GM23248 (cell line): ENCODE data around the gene C1orf105. TPM values are rescaled to one million over a fixed set of nuclear protein-coding genes. Genes with fewer than 3 reads are reported as not detected.
A peak's percentile ranks its signal among the peaks of the same experiment; 100 is the strongest.
"Not testable (repeated sequence)": the region's sequence is repeated elsewhere in the genome, so short reads cannot be mapped to it uniquely, and the experiment has no call there.

ENCODE experiments used
- DNase-seq: peaks from one replicate; pipeline ENCODE4 v3.0.0-alpha.2; 2015
- H2AFZ ChIP-seq: fragments of 200-600 bp; sonication (generic); 2 replicates; pipeline ENCODE4 v1.6.1; 2016; ENCODE audit warnings: antibody characterized with exemption
- H3F3A ChIP-seq: fragments of 200-600 bp; sonication (generic); 2 replicates; pipeline ENCODE4 v1.6.1; 2016; ENCODE audit warnings: mild to moderate bottlenecking, antibody characterized with exemption, mixed run types; ENCODE audit not compliant: insufficient read depth
- H3K27ac ChIP-seq: fragments of 200-600 bp; sonication (generic); 2 replicates; pipeline ENCODE4 v1.5.1; 2016; ENCODE audit warnings: mild to moderate bottlenecking
- H3K27me3 ChIP-seq: fragments of 200-600 bp; sonication (generic); replicated peaks from 2 replicates; pipeline ENCODE4 v1.6.1; 2016; ENCODE audit warnings: mild to moderate bottlenecking; ENCODE audit not compliant: insufficient read depth
- H3K36me3 ChIP-seq: fragments of 200-600 bp; sonication (generic); 2 replicates; pipeline ENCODE4 v1.6.1; 2016; ENCODE audit warnings: low read depth, mild to moderate bottlenecking
- H3K4me1 ChIP-seq: fragments of 200-600 bp; sonication (generic); 2 replicates; pipeline ENCODE4 v1.6.1; 2016; ENCODE audit warnings: mild to moderate bottlenecking; ENCODE audit not compliant: insufficient read depth
- H3K4me2 ChIP-seq: fragments of 200-600 bp; sonication (generic); one replicate; pipeline ENCODE4 v1.6.1; 2016; ENCODE audit warnings: mild to moderate bottlenecking; ENCODE audit not compliant: unreplicated experiment
- H3K4me3 ChIP-seq: fragments of 200-600 bp; sonication (generic); 2 replicates; pipeline ENCODE4 v1.5.1; 2016; ENCODE audit warnings: mild to moderate bottlenecking
- H3K79me2 ChIP-seq: fragments of 200-600 bp; sonication (generic); 2 replicates; pipeline ENCODE4 v1.6.1; 2016; ENCODE audit warnings: mild to moderate bottlenecking; ENCODE audit not compliant: insufficient read depth
- H3K9ac ChIP-seq: fragments of 200-600 bp; sonication (generic); 2 replicates; pipeline ENCODE4 v1.6.1; 2016; ENCODE audit warnings: mild to moderate bottlenecking
- H3K9me2 ChIP-seq: fragments of 200-600 bp; sonication (generic); 2 replicates; pipeline ENCODE4 v1.6.1; 2016; ENCODE audit warnings: mixed run types, mild to moderate bottlenecking, moderate library complexity; ENCODE audit not compliant: insufficient read depth
- H3K9me3 ChIP-seq: fragments of 200-600 bp; sonication (generic); one replicate; pipeline ENCODE4 v1.6.1; 2017; ENCODE audit warnings: low read depth
- H4K20me1 ChIP-seq: fragments of 200-600 bp; sonication (generic); 2 replicates; pipeline ENCODE4 v1.6.0; 2016; ENCODE audit not compliant: insufficient read depth
- EZH2 ChIP-seq: fragments of 200-600 bp; sonication (generic); IDR thresholded peaks from 2 replicates; pipeline ENCODE4 v1.6.1; 2018; ENCODE audit warnings: antibody characterized with exemption, mild to moderate bottlenecking; ENCODE audit not compliant: insufficient read depth, poor library complexity, severe bottlenecking
- EZH2phosphoT487 ChIP-seq: fragments of 200-600 bp; sonication (generic); IDR thresholded peaks from 2 replicates; pipeline ENCODE4 v1.6.1; 2018; ENCODE audit warnings: antibody characterized with exemption, moderate library complexity, mild to moderate bottlenecking, low read depth; ENCODE audit not compliant: insufficient read depth
- WGBS, 2 experiments: methylation state at CpG; one replicate each; pipeline ENCODE4 v1.1.6; 2015 to 2017; ENCODE audit warnings: low lambda C conversion rate in 2 of 2, low coverage in 1 of 2; ENCODE audit errors: missing lambda C conversion rate in 2 of 2; 5-methylcytosine and 5-hydroxymethylcytosine counted together
- in situ Hi-C: fragments of 300-500 bp; cut with MboI; formaldehyde crosslinking; loops from 2 replicates; pipeline ENCODE4 v1.15.0; 2020
- polyA plus RNA-seq: library from polyadenylated mRNA; unstranded; fragments of >200 nt; fragmentation: Nextera tagmentation; extraction: Ambion mirVana; gene quantifications from 2 replicates; pipeline ENCODE4 v1.2.1, GENCODE V29; 2016
- total RNA-seq: library from RNA; depleted of rRNA; stranded (reverse); fragments of >200 nt; shearing (Covaris generic); gene quantifications from 2 replicates; pipeline ENCODE4 v1.2.3, GENCODE V29; 2014

C1orf105 gene
- total and polyA plus RNA-seq, 2 experiments from 2014 or later, result not detected

GRCh38 chr1:172487550-172487949 is 67.1 kb downstream of the C1orf105 start:
- Histone ChIP-seq H3K79me2 (no peaks in the 10 kb centered on the region), H3K9me3 (no peaks in the 10 kb centered on the region), H3K9me2 (no peaks in the 10 kb centered on the region), H3K9ac (no peak overlapping the region), H3F3A (no peaks in the 10 kb centered on the region), H2AFZ (no peak overlapping the region), H3K4me3 (no peak overlapping the region), H3K4me2 (no peak overlapping the region), H4K20me1 (no peaks in the 10 kb centered on the region), H3K36me3 (no peaks in the 10 kb centered on the region), H3K27me3 (peaks cover 26% of the 10 kb centered on the region), H3K4me1 (no peaks in the 10 kb centered on the region), H3K27ac (no peak overlapping the region)
- 50 to 57% methylated on average over 4 of the region's 4 CpGs for WGBS, 2 experiments
- TF ChIP-seq EZH2phosphoT487 (no peak), EZH2 (no peak)
- in situ Hi-C loops, result no loop called here
- DNase-seq, result no peak

DNA sequence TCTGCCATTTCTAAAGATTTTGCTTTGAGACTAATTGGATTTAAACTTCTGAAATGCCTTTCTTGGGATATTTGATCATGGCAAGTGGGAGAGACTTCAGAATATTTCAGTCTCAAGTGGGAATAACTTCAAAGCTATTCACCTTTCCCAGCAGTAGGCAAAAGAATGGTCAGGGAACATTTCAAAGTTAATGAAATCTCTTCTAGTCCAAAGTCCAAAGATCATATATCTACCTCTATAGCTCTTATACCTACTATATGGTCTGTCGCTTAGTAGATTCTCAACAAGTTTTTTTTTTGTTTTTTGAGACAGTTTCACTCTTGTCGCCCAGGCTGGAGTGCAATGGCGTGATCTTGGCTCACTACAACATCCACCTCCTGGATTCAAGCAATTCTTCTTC is 67.9 kb downstream of the C1orf105 start:
- Histone ChIP-seq H3K9me3 (no peaks in the 10 kb centered on the region), H3K9ac (no peak overlapping the region), H3K27ac (no peak overlapping the region), H2AFZ (no peak overlapping the region), H3K4me3 (no peak overlapping the region), H3K9me2 (no peaks in the 10 kb centered on the region), H3K36me3 (no peaks in the 10 kb centered on the region), H3F3A (no peaks in the 10 kb centered on the region), H3K4me1 (no peaks in the 10 kb centered on the region), H3K4me2 (no peak overlapping the region), H4K20me1 (no peaks in the 10 kb centered on the region), H3K27me3 (peaks cover 26% of the 10 kb centered on the region), H3K79me2 (no peaks in the 10 kb centered on the region)
- 48 to 50% methylated on average over 3 of the region's 3 CpGs for WGBS, 2 experiments
- DNase-seq, result no peak
- in situ Hi-C loops, result no loop called here
- TF ChIP-seq EZH2 (no peak), EZH2phosphoT487 (no peak)

- DNase-seq, result peak; percentile 32
- H3K4me2 ChIP-seq, result no peak overlapping the region
- H2AFZ ChIP-seq, result no peak overlapping the region
- TF ChIP-seq EZH2, result no peak
- TF ChIP-seq EZH2phosphoT487, result no peak
- H3K27ac ChIP-seq, result no peak overlapping the region
- in situ Hi-C loops, result no loop called here
- H3K27me3 ChIP-seq, result peaks cover 26% of the 10 kb centered on the region
- no peaks in the 10 kb centered on the region for H3K9me2 ChIP-seq
- H3K36me3 ChIP-seq, result no peaks in the 10 kb centered on the region
- no peaks in the 10 kb centered on the region for H3F3A ChIP-seq
- H3K4me1 ChIP-seq, result no peaks in the 10 kb centered on the region
- H4K20me1 ChIP-seq, result no peaks in the 10 kb centered on the region
- H3K79me2 ChIP-seq, result no peaks in the 10 kb centered on the region
- H3K4me3 ChIP-seq, result no peak overlapping the region
- no peaks in the 10 kb centered on the region for H3K9me3 ChIP-seq
- no peak overlapping the region for H3K9ac ChIP-seq
- 55 to 56% methylated on average over 3 of the region's 3 CpGs for WGBS, 2 experiments
These were observed 69.4 kb downstream of the C1orf105 start for GRCh38 chr1:172489847-172490246.

DNA sequence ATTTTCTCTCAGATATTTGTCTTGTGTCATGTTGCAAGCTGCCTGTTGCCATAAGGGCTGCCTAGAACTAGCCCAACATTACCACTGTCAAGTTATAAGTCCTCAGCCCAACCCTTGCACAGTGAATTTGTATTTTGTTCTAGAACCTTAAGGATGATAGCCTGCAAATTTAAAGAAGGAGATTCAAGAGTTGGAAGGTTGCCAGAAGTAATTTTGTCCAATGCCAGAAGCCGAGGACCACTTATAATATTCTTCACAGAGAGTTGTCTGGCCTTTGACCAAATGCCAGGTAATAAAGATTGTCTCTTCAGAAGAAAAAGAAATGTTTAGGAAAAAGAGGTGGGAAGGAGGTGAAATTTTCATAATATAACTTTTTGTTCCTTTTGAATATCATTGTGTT is 71.9 kb downstream of the C1orf105 start:
- Histone ChIP-seq H3K36me3 (no peaks in the 10 kb centered on the region), H3K4me3 (no peak overlapping the region), H3F3A (0 out of 2 replicates have a peak, but pooled peaks cover 8% of the 10 kb centered on the region), H3K4me1 (peaks cover 11% of the 10 kb centered on the region), H2AFZ (no peak overlapping the region), H3K27ac (no peak overlapping the region), H3K9me2 (no peaks in the 10 kb centered on the region), H3K9me3 (no peaks in the 10 kb centered on the region), H3K4me2 (no peak overlapping the region), H3K27me3 (peaks cover 16% of the 10 kb centered on the region; the same call in 1 of the 2 replicates), H3K9ac (no peak overlapping the region), H3K79me2 (no peaks in the 10 kb centered on the region), H4K20me1 (no peaks in the 10 kb centered on the region)
- WGBS, 2 experiments, result 72 to 79% methylated on average over 1 of the region's 1 CpG
- in situ Hi-C loops, result no loop called here
- TF ChIP-seq EZH2phosphoT487, result no peak
- no peak for TF ChIP-seq EZH2
- DNase-seq, result no peak

DNA sequence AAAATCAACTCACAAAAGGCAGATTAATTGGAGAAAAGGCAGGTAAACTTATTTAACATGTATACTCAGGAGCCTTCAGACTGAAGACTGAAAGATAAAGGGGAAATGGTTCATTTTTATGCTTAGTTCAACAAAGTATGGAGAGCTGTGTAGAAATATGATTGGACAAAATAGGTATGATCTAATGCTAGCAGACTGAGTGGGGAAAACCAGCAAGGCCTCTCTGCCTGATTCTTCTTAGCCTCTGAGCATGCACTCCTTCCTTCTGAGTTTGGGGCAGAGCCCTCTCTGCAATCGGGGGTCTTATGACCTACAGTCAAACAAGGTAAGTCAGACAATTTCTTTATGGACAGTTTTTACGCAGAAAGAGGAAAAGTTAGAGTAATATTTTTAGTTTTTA is 73.7 kb downstream of the C1orf105 start:
- no peaks in the 10 kb centered on the region for H3K9me3 ChIP-seq
- H3K79me2 ChIP-seq, result no peaks in the 10 kb centered on the region
- H3K36me3 ChIP-seq, result no peaks in the 10 kb centered on the region
- no peaks in the 10 kb centered on the region for H4K20me1 ChIP-seq
- no peaks in the 10 kb centered on the region for H3K9me2 ChIP-seq
- TF ChIP-seq EZH2 (no peak), EZH2phosphoT487 (no peak)
- 0 out of 2 replicates have a peak, but pooled peaks cover 6% of the 10 kb centered on the region for H3K27me3 ChIP-seq
- H3K4me3 ChIP-seq, result no peak overlapping the region
- 0 out of 2 replicates have a peak, but pooled peaks cover 8% of the 10 kb centered on the region for H3F3A ChIP-seq
- peaks cover 18% of the 10 kb centered on the region for H3K4me1 ChIP-seq
- no peak overlapping the region for H3K4me2 ChIP-seq
- no peak overlapping the region for H2AFZ ChIP-seq
- WGBS, 2 experiments, result 59 to 68% methylated on average over 2 of the region's 2 CpGs
- DNase-seq, result no peak
- H3K27ac ChIP-seq, result no peak overlapping the region
- H3K9ac ChIP-seq, result no peak overlapping the region
- in situ Hi-C loops, result no loop called here

DNA sequence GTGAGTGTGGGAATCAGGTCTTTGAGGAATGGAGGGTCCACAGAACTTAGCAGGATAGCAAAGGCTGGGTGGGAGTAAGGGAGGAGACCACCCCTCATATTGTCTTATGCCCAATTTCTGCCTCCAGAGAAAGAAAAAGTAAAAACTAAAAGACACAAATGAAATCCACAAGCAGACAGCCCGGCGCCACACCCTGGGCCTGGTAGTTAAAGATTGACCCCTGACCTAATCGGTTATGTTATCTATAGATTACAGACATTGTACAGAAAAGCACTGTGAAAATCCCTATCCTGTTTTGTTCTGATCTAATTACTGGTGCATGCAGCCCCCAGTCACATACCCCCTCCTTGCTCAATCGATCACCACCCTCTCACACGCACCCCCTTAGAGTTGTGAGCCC is 75.6 kb downstream of the C1orf105 start:
- H3K4me2 ChIP-seq, H4K20me1 ChIP-seq, H3K27ac ChIP-seq, H3K9me3 ChIP-seq, H3K9ac ChIP-seq, H3K4me3 ChIP-seq, H3K9me2 ChIP-seq, H3K79me2 ChIP-seq, DNase-seq, H3F3A ChIP-seq, H2AFZ ChIP-seq, H3K27me3 ChIP-seq, H3K36me3 ChIP-seq, in situ Hi-C loops: not testable (repeated sequence)
- WGBS, 2 experiments, result 91 to 96% methylated on average over 5 of the region's 5 CpGs
- H3K4me1 ChIP-seq, result peaks cover 18% of the 10 kb centered on the region
